GM19099 (cell line): Measurements from ENCODE around the gene GNG5.

Experiments
- POLR2A ChIP-seq: IDR thresholded peaks from 3 replicates; pipeline ENCODE4 v1.6.1; 2011; ENCODE audit warnings: low read depth; ENCODE audit not compliant: insufficient read length; ENCODE audit errors: extremely low read depth

The GNG5 gene

DNA sequence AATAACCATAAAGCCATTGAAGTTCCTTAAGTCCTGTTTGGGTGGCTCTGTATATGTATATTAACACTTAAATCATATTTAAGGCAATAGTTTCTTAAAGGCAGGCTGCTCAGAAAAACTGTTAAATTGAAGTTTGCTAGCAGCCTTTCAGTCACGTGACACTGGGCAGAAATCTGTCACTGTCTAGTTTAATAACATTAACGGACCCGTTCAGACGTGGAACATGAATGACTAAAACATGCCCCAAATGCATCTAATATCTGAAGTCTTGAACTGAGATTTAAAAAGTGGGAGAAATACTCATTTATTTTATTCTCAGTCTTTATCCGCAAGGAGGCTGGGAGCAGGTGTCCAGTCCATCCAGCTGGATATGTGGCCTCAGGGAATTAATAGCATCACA lies 3.5 kb downstream of the GNG5 start:
- TF ChIP-seq POLR2A = no peak

DNA sequence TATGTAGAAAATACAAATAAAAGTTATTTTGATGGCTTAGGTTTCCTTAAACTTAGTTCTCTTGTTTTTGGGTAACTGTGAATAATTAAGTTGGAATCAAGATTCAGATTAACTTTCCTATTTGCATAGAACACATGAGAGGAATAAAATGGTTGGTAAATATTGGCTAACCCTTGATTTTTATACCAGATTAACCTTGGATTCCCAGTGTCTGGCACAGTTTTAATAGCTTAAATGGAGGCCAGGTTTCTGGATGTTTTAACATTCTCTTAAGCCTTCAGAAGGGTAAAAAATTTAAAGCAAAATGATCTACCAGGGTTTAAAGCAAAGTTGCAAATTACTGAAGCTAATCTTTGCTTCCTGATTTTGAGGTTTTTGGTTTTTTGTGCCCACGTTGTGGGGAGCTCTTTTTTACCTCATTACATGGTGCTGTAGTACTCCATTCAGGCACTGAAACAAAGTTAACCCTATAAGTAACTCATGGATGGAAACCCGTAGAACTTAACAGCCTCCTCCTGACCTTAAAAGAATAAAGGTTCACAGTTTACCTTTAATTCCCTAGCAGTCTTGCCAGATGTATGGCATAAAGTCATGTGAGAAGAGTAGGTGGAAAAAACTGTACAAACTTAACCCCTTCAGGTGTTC lies 8.6 kb downstream of the GNG5 start:
- no peak for TF ChIP-seq POLR2A

DNA sequence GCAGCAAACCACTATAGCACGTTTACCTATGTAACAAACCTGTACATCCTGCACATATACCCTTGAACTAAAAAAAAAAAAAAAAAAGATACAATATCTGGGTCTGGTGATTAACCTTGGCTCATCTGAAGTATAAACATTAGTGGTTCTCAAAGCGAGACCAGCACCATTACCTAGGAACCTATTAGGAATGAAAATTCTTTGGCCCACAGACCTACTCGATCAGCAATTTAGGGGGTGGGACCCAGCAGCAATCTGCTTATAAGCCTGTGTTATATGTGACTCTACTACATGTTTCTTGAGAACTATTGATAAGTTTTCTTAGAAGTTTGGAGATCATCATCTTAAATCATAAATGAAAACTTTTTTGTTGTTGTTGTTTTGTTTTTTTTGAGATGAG lies 9.9 kb downstream of the GNG5 start:
- TF ChIP-seq POLR2A = no peak

DNA sequence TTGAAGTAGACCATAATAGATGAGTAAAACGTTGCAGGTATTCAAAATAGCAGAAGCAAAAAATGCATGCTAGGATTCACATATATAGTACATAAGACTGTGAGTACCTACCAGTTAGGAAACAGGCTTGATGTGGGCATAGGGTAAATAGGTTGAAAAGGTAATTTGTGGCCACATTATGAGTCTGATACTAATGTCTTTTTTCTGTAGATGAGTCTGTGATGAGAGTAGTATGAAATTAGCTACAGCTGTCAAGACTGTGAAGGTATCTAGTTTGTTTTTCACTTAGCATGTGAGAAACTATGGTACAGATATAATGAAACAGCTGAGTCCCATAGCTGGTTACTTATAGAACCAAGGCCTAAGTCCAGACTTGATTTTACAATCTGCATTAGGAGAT lies 12.6 kb downstream of the GNG5 start:
- TF ChIP-seq POLR2A = no peak

DNA sequence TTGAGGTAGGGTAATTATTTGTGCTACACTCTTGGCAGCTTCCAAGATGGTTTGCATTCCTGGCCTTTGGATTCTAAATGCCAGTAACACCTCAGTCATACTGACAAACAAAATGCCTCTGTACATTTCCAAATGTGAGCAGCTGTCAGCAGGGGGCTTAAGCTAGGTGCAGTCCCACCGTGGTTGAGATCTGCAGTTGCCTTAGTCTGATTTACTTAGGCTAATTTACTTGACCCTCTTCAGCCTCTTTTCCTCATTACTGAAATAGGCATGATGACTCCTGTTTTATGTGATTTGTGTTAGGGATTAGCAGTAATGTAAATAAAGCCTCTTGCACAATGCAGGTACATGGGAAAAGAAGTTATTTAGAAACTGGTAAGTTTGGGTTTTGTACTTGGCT lies 13.7 kb downstream of the GNG5 start:
- TF ChIP-seq POLR2A = no peak

- TF ChIP-seq POLR2A = no peak
These were observed 16.6 kb downstream of the GNG5 start for GRCh38 chr1:84489766-84490165.

- TF ChIP-seq POLR2A = no peak
These were observed 18.3 kb downstream of the GNG5 start for GRCh38 chr1:84488107-84488506.

DNA sequence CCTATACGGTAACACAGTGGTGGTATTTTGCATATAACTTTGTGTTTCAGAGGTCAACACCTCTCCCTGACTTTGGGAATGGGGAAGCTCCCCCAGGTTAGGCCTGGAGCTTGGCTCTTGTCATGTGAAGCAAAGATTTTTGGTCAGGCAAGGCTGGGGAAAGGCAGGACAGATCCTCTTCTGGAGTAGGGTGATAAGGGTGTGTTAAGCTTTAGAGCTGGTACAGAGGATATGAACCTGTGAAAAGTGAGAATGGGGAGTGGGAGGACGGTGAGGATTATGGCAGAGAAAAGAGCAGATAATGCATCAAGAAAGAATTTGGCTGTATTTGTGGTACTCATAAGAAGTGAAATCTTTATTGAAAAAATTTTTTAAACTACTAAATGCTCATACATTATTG lies 25.1 kb downstream of the GNG5 start:
- no peak for TF ChIP-seq POLR2A

GRCh38 chr1:84480650-84481049 lies 25.7 kb downstream of the GNG5 start:
- no peak for TF ChIP-seq POLR2A

- no peak for TF ChIP-seq POLR2A
These were observed 26.4 kb downstream of the GNG5 start for GRCh38 chr1:84479998-84480397.

DNA sequence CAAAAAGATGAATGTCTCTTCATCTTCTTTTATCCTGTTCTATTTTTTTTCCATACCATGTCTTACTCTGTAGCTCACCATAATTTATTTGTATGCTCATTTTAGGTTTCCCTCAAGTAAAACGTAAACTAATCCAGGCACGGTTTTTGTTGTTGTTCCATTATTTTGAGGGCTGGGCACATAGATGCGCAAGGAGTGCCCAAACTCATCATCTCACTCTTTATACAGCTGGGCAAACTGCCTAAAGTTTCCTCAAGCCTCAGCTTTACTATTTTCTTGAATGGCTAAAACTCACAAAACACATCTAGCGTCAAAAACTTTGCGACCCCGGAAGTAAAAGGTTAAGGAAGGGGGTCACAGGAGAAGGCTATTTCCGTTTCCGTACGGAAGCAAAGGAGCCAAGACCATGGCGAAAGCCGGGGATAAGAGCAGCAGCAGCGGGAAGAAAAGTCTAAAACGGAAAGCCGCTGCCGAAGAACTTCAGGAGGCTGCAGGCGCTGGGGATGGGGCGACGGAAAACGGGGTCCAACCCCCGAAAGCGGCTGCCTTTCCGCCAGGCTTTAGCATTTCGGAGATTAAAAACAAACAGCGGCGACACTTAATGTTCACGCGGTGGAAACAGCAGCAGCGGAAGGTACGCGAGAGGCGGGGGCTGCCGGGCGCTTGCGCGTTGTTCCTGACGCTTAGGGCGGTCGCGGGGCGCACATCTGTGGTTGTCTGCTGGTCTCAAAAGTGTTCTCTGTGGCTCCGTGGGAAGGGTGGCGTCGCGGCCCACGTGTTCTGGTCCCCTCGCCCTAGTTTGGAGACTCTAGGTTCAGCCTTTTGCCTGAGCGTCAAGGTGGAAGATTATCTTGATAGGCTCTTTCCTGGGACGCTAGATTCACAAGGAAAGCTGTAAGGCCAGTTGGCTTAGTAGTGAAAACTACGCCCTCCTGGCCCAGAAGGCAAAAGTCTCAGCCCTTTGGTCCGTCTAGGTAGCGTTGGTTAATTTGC lies 27.2 kb downstream of the GNG5 start, which contains the start of gene RPF1:
RPF1 (plus strand) TSS at position 391 of the 993 bp plus-strand sequence; CDS start at position 407, 16 bp downstream.
- peak; percentile 77 for TF ChIP-seq POLR2A

- no peak for TF ChIP-seq POLR2A
These were observed 30.2 kb downstream of the GNG5 start for GRCh38 chr1:84476225-84476624.

DNA sequence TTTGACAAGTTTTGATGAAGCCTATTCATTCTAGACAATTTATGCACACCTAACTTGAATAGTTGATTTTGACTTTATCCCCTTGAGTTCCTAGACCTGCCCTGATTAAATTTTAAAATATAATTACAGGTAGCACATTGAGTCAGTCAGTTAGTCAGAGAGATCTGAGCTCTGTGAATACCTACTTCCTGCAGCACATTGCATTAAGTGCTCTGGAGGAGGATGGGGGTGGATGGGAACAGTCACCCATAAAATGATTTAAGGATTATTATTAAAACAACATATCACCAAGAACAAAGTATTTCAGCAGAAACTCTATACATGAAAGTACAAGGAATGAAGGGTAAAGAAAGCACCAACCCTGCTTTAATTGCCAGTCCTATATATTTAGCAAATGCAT lies 39.1 kb downstream of the GNG5 start:
- no peak for TF ChIP-seq POLR2A

DNA sequence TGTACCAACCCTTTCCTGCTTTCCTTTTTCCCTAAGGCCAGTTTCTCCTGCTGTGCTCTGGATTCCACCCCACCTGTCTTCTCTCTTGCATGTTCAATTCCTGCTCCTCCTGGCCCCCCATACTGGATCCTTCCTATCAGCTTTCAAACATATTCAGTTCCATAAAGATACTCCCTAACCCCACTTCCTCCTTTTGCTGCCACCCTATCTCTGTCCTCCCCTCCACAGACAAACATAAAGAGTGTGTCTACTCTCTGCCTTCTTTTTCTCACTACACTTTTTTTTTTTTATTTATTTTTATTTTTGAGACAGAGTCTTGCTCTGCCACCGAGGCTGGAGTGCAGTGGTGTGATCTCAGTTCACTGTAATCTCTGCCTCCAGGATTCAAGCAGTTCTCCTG lies 44.3 kb downstream of the GNG5 start:
- no peak for TF ChIP-seq POLR2A

DNA sequence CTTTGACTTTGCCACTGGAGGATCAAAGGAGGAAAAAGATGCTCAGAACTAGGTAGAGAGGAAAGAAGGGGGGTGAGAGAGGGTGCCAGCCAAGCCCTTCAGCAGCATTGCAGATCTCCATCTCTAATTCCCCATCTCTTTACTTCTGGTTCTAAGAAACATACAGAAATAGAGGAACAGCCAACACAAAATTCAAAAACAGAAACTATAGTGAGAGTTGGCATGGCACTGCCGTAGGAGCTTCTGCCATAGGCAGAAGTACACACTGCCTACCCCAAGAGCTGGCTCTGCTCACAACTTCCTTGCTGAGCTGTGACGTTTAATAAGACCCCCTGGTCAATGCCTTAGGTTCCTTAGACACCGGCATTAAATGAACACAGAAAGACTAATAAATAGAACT lies 53.9 kb downstream of the GNG5 start:
- no peak for TF ChIP-seq POLR2A

- no peak for TF ChIP-seq POLR2A
These were observed 55.5 kb downstream of the GNG5 start for GRCh38 chr1:84450910-84451309.
